ENCODE data around the gene ZNF615.

ZNF615 gene

DNA sequence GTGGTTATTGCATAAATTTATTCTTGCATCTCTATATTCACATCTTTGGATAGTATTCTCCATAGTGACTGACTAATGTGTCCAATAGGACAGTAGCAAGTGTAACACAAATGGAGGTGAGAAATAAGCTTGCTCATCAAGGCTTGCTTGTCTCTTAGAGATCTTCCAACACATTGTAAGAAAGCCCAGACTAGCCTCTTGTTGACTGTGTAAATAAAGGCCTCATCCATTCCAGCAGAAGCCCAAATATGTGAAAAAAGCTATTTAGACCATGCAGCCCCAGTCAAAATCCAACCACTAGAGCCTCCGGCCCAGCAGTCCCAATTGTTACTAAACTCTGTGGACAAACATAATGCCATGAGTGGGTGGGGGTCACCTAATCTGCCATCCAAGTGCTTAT, 2.7 kb upstream of the ZNF615 start:
- TF ChIP-seq, protein P1, sequence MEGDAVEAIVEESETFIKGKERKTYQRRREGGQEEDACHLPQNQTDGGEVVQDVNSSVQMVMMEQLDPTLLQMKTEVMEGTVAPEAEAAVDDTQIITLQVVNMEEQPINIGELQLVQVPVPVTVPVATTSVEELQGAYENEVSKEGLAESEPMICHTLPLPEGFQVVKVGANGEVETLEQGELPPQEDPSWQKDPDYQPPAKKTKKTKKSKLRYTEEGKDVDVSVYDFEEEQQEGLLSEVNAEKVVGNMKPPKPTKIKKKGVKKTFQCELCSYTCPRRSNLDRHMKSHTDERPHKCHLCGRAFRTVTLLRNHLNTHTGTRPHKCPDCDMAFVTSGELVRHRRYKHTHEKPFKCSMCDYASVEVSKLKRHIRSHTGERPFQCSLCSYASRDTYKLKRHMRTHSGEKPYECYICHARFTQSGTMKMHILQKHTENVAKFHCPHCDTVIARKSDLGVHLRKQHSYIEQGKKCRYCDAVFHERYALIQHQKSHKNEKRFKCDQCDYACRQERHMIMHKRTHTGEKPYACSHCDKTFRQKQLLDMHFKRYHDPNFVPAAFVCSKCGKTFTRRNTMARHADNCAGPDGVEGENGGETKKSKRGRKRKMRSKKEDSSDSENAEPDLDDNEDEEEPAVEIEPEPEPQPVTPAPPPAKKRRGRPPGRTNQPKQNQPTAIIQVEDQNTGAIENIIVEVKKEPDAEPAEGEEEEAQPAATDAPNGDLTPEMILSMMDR (IDR thresholded peaks at IDR 0.05; ENCODE audit: low read depth, low read length, missing control alignments): no peak
- in situ Hi-C loops (cut with HindIII; ENCODE audit: low pct_ligation_motif_present, low sequenced_read_pairs): no loop called here
- H3K27me3 ChIP-seq (replicated peaks): no peaks in the 10 kb centered on the region
- no peak for DNase-seq
- peaks cover 6% of the 10 kb centered on the region for H3K36me3 ChIP-seq (replicated peaks)
- H3K4me3 ChIP-seq (ENCODE audit: low read depth, low read length): no peak overlapping the region
- H3K27ac ChIP-seq: no peak overlapping the region

DNA sequence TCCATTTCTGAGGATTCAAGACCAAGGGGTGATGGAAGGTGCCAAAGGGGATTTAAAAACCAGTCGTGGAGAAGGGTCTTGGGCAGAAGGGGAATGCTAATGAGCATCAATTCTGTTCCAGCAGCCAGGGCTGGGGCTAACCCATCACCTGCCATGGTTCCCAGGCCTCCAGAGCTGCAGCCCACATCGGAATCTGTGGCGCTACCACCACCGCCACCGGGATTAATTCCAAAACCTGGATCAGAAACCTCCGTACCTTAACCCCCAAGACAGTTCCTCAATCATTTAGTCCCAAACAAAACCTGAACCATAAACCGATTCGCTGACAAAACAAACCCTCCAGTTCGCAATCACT, 583 bp downstream of the ZNF615 start:
- Histone ChIP-seq H3K27ac (no peak overlapping the region), H3K4me3 (ENCODE audit: low read depth, low read length) (peak overlapping the region; percentile 98), H3K27me3 (replicated peaks) (no peaks in the 10 kb centered on the region), H3K36me3 (replicated peaks) (no peaks in the 10 kb centered on the region)
- no peak for DNase-seq
- TF ChIP-seq, protein P1 (IDR thresholded peaks at IDR 0.05; ENCODE audit: low read depth, low read length, missing control alignments): no peak
- in situ Hi-C loops (cut with HindIII; ENCODE audit: low pct_ligation_motif_present, low sequenced_read_pairs): no loop called here

DNA sequence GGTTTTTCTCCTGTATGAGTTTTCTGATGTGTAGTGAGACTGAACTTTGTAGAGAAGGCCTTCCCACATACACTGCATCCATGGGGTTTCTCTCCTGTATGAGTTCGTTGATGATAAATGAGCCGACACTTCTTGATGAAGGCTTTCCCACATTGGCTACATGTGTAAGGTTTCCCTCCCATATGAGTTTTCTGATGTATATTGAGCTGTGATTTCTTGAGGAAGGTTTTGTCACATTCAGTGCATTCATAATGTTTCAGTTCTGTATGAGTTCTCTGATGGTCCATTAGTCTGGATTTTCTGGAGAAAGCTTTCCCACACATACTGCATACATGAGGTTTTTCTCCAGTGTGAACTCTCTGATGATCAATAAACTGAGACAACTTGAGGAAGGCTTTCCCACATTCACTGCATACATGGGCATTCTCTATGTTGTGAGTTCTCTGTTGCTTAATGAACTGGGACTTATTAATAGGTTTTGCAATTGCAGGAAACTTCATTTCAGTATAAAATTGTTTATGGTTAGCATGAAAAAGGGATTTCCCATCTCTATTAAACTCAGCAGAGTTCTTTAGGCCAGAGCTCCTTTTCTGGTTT, 13.9 kb downstream of the ZNF615 start:
- TF ChIP-seq, protein P1 (IDR thresholded peaks at IDR 0.05; ENCODE audit: low read depth, low read length, missing control alignments): no peak
- H3K27ac ChIP-seq: no peak overlapping the region
- no peak for DNase-seq
- H3K4me3 ChIP-seq (ENCODE audit: low read depth, low read length): no peak overlapping the region
- peaks cover 23% of the 10 kb centered on the region for H3K36me3 ChIP-seq (replicated peaks)
- no peaks in the 10 kb centered on the region for H3K27me3 ChIP-seq (replicated peaks)
- in situ Hi-C loops (cut with HindIII; ENCODE audit: low pct_ligation_motif_present, low sequenced_read_pairs): no loop called here

DNA sequence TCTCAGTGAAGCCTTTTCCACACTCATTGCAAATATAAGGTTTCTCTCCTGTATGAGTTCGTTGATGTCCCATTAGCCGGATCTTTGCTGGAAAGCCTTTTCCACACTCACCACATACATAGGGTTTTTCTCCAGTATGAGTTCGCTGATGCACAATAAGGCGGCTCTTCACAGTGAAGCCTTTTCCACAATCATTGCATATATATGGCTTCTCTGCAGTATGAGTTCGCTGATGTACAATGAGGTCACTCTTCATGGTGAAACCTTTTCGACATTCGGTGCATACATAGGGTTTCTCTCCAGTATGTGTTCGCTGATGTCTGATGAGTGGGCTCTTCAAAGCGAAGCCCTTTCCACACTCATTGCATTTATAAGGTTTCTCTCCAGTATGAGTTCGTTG, 14.6 kb downstream of the ZNF615 start:
- DNase-seq: no peak
- Histone ChIP-seq H3K4me3 (ENCODE audit: low read depth, low read length) (no peak overlapping the region), H3K27me3 (replicated peaks) (no peaks in the 10 kb centered on the region), H3K36me3 (replicated peaks) (peaks cover 17% of the 10 kb centered on the region), H3K27ac (no peak overlapping the region)
- in situ Hi-C loops (cut with HindIII; ENCODE audit: low pct_ligation_motif_present, low sequenced_read_pairs): no loop called here
- TF ChIP-seq, protein P1 (IDR thresholded peaks at IDR 0.05; ENCODE audit: low read depth, low read length, missing control alignments): no peak

DNA sequence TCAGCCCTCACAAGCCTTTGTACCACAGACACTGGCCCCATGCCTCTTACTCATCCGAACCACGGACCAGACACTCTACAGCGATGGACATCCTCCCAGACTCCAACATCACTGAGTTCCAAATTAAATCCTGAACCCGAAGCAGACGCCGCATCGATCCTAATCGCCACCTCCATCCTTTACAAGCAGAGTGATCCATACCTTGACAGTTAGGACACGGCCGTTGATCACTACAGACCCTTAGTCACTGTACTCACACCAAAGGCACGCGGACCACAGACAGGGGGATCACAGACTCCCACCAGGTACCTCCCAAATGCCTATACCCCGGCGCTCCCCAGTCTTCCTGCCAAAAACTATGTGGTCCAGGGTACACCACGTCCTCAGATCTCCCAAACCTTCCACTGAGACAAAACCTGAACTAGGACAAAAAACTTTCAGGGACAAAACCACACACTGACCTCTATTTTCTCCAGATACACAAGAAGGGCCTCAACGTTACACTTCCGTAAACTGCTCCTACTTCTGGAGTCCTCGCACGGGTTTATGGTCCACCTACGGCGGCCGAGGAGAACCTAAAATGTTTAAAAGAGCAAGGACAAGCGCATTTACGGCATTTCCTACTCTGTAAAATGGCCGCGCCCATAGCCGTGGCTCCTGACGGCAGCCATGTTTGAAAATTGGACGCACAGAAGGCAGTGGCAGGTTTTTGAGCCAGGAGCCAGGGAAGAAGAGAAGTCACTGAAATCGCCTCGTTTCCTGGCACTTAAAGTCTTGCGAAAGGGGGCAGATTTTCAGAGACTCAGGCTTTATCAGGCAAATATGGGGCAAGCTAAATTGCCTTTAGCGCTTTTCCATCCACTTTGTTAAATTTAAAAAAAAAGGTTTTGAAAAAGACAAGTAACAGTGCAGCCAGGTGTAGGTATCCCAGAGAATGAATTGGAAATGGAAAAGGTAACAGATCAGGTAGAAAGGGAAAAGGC, 21.4 kb downstream of the ZNF615 start, which contains the start of gene ZNF350:
TSS of gene ZNF350 (minus strand) at position 532 of the 983 bp plus-strand sequence. CDS start 12,480 bp downstream, outside the sequence.
- Histone ChIP-seq H3K27me3 (replicated peaks) (no peaks in the 10 kb centered on the region), H3K36me3 (replicated peaks) (no peaks in the 10 kb centered on the region), H3K4me3 (ENCODE audit: low read depth, low read length) (peak within 1 kb of the TSS; percentile 97), H3K27ac (peak within 1 kb of the TSS; percentile 70)
- in situ Hi-C loops (cut with HindIII; ENCODE audit: low pct_ligation_motif_present, low sequenced_read_pairs): no loop called here
- TF ChIP-seq, protein P1 (IDR thresholded peaks at IDR 0.05; ENCODE audit: low read depth, low read length, missing control alignments): no peak
- peak; percentile 97 for DNase-seq

Data from brain microvascular endothelial cell (primary cell).